Activated effector memory CD4-positive, alpha-beta T cell treated with Interleukin-2 at 50 U/mL for 16 hours (primary cell): Measurements from ENCODE around the gene C6orf47.

Experiments used
- DNase-seq: peaks from one replicate; pipeline ENCODE4 v3.0.0-alpha.2; 2020

The C6orf47 gene

GRCh38 chr6:31659649-31660380 lies 763 bp downstream of the C6orf47 start:
- no peak for DNase-seq

- no peak for DNase-seq
These were observed 1.5 kb downstream of the C6orf47 start for GRCh38 chr6:31658983-31659648.

- DNase-seq: no peak
These were observed 2.4 kb downstream of the C6orf47 start for GRCh38 chr6:31658158-31658688.

GRCh38 chr6:31657406-31658157 lies 3.0 kb downstream of the C6orf47 start:
- DNase-seq: no peak

GRCh38 chr6:31655349-31656237 lies 5.0 kb downstream of the C6orf47 start, which contains the start of gene APOM:
Gene APOM (plus strand): TSS chr6:31655894. CDS start chr6:31655967, 73 bp downstream.
- no peak for DNase-seq

DNA sequence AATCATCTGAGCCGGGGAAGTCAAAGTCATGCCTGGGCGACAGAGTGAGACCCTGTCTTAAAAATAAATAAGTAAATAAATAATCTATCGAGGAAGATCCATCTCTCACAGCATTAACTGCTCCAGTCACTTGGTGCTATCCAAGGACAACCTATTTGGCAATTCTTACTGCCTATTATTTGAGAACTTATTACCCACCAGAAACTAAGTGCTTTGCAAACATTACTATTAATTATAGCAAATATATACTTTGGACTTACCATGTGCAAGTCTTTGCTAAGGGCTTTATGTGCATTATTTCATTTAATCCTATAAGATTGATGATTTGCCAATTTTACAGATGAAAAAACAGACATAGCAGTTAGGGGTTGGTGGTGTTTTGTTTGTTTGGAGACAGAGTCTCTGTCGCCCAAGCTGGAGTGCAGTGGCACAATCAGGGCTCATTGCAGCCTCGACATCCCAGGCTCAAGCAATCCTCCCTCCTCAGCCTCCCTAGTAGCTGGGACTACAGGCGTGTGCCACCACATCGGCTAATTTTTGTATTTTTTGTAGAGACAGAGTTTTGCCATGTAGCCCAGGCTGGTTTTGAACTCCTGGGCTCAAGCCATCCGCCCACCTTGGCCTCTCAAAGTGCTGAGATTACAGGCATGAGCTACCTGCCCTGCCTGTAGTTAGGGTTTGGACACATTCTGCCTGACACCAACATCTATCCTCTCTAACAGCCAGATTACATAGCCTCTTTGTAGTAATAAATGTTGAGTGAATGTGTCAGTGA lies 5.8 kb downstream of the C6orf47 start:
- DNase-seq: no peak

- DNase-seq: no peak
These were observed 7.5 kb downstream of the C6orf47 start for GRCh38 chr6:31652925-31653724.

DNA sequence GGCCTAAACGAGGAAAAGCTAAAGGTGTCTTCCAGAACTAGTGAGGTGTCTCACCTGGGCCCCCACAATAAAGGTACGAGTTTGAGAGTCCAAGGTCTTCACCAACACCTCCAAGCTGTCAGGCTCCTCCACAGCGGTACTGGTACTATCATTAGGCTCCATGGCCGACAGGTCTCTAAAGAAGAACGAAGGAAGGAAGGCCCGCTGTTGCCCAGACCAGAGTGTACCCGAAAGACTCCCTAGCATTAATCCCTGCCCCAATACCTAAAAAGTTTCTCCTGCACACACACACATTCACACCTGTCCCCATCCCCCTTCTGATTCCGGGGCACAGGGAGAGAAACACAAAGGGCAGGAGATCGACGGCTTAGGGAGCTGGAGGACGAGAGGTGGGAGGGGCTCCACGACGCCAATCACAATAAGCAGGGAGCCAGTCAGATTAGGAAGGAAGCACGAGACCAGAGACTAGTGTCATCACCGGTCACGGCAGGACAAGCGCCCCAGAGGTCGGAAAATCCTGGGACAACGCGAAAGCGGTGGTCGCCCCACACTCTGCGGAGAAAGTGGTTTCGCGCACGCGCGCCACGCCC lies 8.9 kb downstream of the C6orf47 start:
- no peak for DNase-seq

DNA sequence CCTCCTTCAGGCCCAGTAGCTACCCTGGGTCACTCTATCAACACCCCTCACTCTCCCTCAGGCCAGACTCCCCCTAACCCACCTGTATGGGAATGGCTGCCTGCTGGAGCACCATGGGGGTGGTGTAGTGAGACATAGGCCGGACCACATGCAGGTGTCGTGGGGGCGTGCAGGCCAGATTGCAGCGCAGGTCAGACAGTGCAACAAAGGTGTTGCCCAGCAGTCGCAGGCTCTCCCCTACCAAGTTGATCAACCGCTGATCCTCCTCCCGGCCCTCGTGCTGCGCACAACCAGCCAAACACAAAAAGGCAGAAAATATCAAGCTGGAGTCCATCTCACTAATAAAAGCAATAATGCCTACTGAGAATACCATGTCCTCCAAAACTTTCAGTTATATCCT lies 15.3 kb downstream of the C6orf47 start:
- no peak for DNase-seq

DNA sequence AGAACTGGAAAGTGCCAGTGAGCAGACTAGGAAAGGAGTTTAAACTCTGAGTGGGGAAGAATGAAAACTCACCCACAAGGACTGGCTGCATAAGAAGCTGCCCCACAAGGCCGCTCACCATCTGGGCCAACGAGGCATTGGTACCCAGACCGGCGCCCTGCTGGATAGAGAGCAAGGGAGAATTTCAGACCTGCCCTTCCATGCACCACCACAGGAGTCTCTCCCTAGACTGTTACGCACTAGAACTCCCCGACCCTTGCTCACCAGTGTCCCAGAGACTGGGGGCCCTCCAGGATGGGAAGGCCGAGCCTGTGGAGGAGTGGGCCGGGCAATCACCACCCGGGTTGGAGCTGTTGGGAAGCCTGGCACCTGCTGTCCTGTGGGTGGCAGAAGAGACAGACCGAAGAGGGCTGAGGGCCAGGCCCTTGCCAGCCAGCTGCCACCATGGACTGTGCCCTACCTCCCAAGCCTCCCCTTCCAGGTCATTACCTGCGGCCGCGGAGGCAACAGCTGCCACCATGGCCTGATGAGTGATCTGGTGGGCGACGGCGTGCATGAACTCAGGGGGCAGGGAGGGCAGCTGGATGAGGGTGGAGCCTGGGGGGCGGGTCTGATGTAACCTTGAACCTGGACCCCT lies 16.6 kb downstream of the C6orf47 start:
- DNase-seq: no peak

DNA sequence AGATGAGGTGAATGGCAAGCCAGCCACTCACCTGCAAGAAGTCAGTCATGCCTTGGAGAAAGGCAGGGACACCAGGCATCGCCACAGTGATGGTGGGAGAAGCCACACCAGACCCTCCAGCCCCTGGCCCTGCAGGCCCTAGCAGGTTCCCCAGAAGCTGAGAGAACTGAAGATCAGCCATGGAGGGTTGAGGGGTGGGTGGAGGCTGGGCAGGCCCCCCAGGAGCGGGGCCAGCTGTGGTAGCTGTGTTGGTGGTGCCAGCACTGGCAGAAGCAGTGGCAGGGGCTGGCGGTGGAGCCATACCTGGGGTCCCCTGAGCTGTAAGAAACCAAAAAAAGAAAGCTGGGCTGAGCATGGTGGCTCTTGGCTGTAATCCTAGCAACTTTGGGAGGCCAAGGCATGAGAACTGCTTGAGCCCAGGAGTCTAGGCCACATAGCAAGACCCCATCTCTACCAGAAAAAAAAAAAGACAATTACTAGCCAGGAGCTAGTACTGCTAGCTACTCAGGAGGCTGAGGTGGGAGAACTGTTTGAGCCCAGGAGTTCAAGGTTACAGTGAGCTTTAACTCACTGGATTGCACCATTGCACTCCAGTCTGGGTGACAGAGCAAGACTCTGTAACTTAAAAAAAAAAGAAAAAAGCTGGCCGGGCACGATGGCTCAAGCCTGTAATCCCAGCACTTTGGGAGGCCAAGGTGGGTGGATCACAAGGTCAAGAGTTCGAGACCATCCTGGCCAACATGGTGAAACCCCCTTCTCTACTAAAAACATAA lies 17.6 kb downstream of the C6orf47 start:
- no peak for DNase-seq

DNA sequence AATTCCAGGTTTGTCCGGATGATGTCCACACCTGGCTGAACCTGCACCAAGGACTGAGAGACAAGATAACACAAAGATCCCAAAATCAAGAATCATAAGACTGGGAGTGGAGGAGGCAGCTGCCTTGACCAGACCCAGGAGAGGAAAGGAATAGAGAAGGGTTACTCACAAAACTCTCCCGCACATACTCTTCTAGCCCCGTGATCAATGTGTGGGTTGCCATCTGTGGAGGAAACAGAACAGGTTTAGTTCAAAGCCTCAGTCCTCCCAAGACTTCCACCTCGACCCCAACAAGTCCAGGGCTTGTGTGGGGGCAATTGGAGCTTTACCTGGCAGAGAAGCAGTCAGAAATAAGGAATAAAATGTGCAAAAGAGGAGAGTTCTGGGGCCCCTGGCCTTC lies 19.2 kb downstream of the C6orf47 start:
- no peak for DNase-seq

DNA sequence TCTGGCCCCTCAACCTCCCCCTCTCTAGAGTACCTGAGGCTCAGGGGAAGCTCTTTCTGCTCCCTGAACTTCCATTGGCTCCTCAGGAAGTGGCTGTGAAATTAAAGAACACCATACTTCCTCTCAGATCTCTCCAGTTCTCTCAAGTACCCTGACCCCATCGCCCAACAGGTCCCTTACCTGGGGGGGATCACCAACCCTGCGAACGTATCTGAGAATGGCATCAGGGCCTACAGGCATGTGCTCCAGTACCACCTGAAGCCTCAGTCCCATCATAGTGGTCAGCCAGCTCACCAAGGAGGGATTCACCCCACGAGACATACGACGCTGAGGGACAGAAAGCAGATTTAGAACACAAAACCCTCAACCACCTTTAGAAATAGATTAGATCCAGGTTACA lies 20.0 kb downstream of the C6orf47 start:
- DNase-seq: no peak

DNA sequence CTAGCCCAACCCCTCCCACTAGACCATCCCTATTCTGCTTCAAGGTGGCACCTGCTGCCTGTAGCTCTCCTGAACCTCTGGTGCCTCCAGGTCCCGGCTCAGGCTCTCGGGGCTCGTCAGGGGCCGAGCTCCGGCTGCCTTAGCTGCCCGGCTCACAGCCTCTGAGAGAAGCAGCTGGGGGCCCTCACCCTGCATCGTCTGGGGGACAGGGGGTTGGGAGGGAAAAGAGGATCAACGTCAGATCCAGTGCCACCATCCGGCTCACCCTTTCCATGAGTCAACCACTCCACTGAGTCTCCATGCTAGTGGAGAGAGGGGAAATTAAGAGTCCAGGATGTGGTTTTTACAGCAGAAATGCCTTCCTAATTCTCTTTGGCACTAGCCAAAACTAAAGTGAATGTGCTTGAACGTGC lies 21.1 kb downstream of the C6orf47 start:
- DNase-seq: no peak

- no peak for DNase-seq
These were observed 21.5 kb downstream of the C6orf47 start for GRCh38 chr6:31639043-31639442.

GRCh38 chr6:31636698-31637596 lies 23.6 kb downstream of the C6orf47 start:
- no peak for DNase-seq

- DNase-seq: no peak
These were observed 25.5 kb downstream of the C6orf47 start for GRCh38 chr6:31634969-31635575.
